IPS DF 6.9 (cell line): ENCODE measurements around the gene PI4KA.
"Not testable (repeated sequence)": the region's sequence is repeated elsewhere in the genome, so short reads cannot be mapped to it uniquely, and the experiment has no call there.

Experiments used
- DNase-seq: peaks from one replicate; pipeline ENCODE4 v3.0.0-alpha.2; 2013; ENCODE audit warnings: low read depth, low spot score
- H3K27ac ChIP-seq: one replicate; pipeline ENCODE4 v1.5.1; 2013; ENCODE audit warnings: low read length, control low read depth
- H3K27me3 ChIP-seq: 2 replicates; pipeline ENCODE4 v1.6.1; 2013; ENCODE audit warnings: mild to moderate bottlenecking, low read length; ENCODE audit not compliant: control insufficient read depth, insufficient read depth
- H3K36me3 ChIP-seq: 2 replicates; pipeline ENCODE4 v1.6.1; 2013; ENCODE audit warnings: low read length; ENCODE audit not compliant: control insufficient read depth, insufficient read depth
- H3K4me1 ChIP-seq: 2 replicates; pipeline ENCODE4 v1.6.1; 2013; ENCODE audit warnings: low read length; ENCODE audit not compliant: control insufficient read depth, insufficient read depth
- H3K4me3 ChIP-seq: 2 replicates; pipeline ENCODE4 v1.5.1; 2013; ENCODE audit warnings: mild to moderate bottlenecking, low read length
- H3K9me3 ChIP-seq: 2 replicates; pipeline ENCODE4 v1.6.1; 2013; ENCODE audit warnings: low read length, inconsistent platforms; ENCODE audit not compliant: control insufficient read depth, insufficient read depth
- WGBS: extraction: QIAGEN DNeasy Blood & Tissue Kit; methylation state at CpG from one replicate; pipeline ENCODE4 v1.1.7; 2013; ENCODE audit warnings: mixed read lengths, missing lambda C conversion rate; ENCODE audit not compliant: insufficient read length, insufficient coverage; 5-methylcytosine and 5-hydroxymethylcytosine counted together

Gene PI4KA

GRCh38 chr22:20702546-20703413 is 155.8 kb downstream of the PI4KA start:
- H3K27ac ChIP-seq, H3K27me3 ChIP-seq, H3K36me3 ChIP-seq, H3K4me1 ChIP-seq, H3K9me3 ChIP-seq: not testable (repeated sequence)
- H3K4me3 ChIP-seq = peak overlapping the region; percentile 40; the same call in 1 of the 2 replicates
- no CpG with 5 or more reads among the region's 64 CpGs for WGBS
- peak; percentile 74 for DNase-seq

GRCh38 chr22:20702175-20702545 is 156.5 kb downstream of the PI4KA start:
- not testable (repeated sequence) for H3K9me3 ChIP-seq, H3K4me1 ChIP-seq, H3K27ac ChIP-seq, H3K27me3 ChIP-seq, DNase-seq, H3K36me3 ChIP-seq
- WGBS = no CpG with 5 or more reads among the region's 35 CpGs
- H3K4me3 ChIP-seq = peak overlapping the region; percentile 32; the same call in 1 of the 2 replicates

GRCh38 chr22:20701680-20702136 is 156.9 kb downstream of the PI4KA start:
- no CpG with 5 or more reads among the region's 21 CpGs for WGBS
- DNase-seq, H3K9me3 ChIP-seq, H3K36me3 ChIP-seq, H3K4me1 ChIP-seq, H3K27me3 ChIP-seq, H3K27ac ChIP-seq: not testable (repeated sequence)
- H3K4me3 ChIP-seq = peak overlapping the region; percentile 32; the same call in 1 of the 2 replicates

DNA sequence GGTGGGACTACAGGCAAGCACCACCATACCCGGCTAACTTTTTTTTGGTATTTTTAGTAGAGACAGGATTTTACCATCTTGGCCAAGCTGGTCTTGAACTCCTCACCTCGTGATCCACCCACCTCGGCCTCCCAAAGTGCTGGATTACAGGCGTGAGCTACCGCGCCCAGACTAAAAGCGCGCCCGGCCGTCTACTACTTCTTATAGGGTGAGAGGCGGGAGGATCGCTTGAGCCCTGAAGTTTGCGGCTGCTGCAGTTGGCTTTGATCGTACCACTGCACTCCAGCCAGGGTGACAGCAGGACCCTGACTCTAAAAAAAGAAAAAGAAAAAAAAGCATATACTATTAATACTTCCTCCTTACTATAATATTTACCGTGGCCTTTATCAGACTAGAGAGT is 158.3 kb downstream of the PI4KA start:
- H3K4me1 ChIP-seq, H3K9me3 ChIP-seq, H3K27me3 ChIP-seq, DNase-seq, H3K36me3 ChIP-seq, H3K27ac ChIP-seq, H3K4me3 ChIP-seq: not testable (repeated sequence)
- no CpG with 5 or more reads among the region's 15 CpGs for WGBS

- not testable (repeated sequence) for DNase-seq, H3K36me3 ChIP-seq, H3K4me3 ChIP-seq, H3K9me3 ChIP-seq, H3K27me3 ChIP-seq, H3K27ac ChIP-seq, H3K4me1 ChIP-seq
- no CpG with 5 or more reads among the region's 9 CpGs for WGBS
These were observed 158.8 kb downstream of the PI4KA start for GRCh38 chr22:20699856-20700255.

GRCh38 chr22:20697481-20698113 is 161.0 kb downstream of the PI4KA start:
- H3K9me3 ChIP-seq, H3K4me1 ChIP-seq, H3K27ac ChIP-seq, H3K4me3 ChIP-seq, H3K27me3 ChIP-seq, H3K36me3 ChIP-seq: not testable (repeated sequence)
- WGBS = no CpG with 5 or more reads among the region's 17 CpGs
- peak; percentile 29 for DNase-seq

DNA sequence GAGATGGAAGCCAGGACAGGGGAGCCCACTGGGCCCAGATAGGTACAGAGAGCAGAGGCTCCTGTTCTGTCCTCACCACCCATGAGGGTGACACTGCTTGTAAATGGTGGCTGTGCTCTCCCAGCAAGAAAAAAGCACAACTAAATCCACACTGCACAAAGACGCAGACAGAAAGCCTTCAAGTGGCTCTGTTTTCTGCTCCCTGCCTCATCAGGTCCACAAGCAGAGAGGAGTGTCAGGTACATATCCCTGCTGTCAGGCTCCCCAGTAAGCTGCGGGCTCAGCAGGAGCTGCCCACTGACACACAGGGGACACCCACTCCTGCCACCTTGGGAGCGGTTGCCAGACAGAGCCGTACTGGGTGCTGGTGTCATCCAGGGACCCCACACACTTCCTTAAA is 162.6 kb downstream of the PI4KA start:
- no CpG with 5 or more reads among the region's 4 CpGs for WGBS

DNA sequence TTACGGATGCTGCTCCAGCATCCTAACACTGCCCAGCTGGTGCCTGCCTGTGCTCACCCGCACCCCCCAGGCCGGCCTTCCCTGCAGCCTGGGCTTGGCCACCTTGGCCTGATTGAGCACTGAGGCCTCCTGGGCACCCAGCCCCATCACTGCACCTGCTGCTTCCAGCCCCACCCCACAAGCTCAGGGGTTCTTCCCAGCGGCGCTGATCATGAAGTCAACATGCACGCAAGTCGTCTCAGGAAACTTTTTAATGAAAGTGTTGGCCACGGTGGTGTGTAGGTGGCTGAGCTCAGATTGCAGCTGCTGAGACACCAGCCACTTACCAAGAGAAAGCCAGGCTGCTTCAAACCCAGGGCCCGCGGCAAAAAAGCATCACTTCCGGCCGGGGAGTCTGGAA is 163.4 kb downstream of the PI4KA start:
- not testable (repeated sequence) for H3K27ac ChIP-seq, H3K4me1 ChIP-seq, H3K4me3 ChIP-seq, H3K9me3 ChIP-seq, H3K36me3 ChIP-seq, DNase-seq, H3K27me3 ChIP-seq
- WGBS = no CpG with 5 or more reads among the region's 12 CpGs

More for the DNA sequence above, 162.6 kb downstream of the PI4KA start:
- not testable (repeated sequence) for H3K27ac ChIP-seq, H3K4me1 ChIP-seq, H3K36me3 ChIP-seq, H3K4me3 ChIP-seq, H3K9me3 ChIP-seq, H3K27me3 ChIP-seq, DNase-seq

DNA sequence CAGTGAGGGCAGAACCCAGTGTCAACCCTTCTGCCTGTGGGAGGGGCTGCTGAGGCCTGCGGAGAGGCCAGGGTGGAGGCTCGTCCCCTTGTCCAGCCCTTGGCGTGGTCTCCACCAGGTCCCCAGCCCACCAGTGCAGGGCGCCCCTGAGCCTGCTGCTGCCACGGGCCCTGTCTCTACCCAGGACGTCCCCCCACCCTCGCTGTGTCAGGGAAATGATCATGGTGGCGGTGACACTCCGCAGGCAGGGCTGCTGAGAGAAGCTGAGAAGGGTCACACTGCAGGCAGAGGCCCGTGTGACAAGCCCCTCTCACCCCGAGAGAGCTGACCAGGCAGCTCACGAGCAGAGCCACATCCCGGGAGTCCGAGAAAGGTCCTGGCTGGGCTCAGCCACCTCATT is 164.4 kb downstream of the PI4KA start:
- H3K4me1 ChIP-seq, H3K9me3 ChIP-seq, H3K27ac ChIP-seq, H3K36me3 ChIP-seq, DNase-seq, H3K4me3 ChIP-seq, H3K27me3 ChIP-seq: not testable (repeated sequence)
- WGBS = no CpG with 5 or more reads among the region's 14 CpGs

GRCh38 chr22:20692926-20693325 is 165.7 kb downstream of the PI4KA start:
- WGBS = no CpG with 5 or more reads among the region's 7 CpGs
- not testable (repeated sequence) for DNase-seq

More at GRCh38 chr22:20692926-20693325, 165.7 kb downstream of the PI4KA start:
- not testable (repeated sequence) for H3K27me3 ChIP-seq, H3K4me3 ChIP-seq, H3K36me3 ChIP-seq, H3K27ac ChIP-seq, H3K9me3 ChIP-seq, H3K4me1 ChIP-seq
